ENCODE data around the gene CFAP46. TPM values are rescaled to one million over a fixed set of nuclear protein-coding genes. Genes with fewer than 3 reads are reported as not detected.

The CFAP46 gene
- total RNA-seq, 4 donors from 2014 or later = not detected

DNA sequence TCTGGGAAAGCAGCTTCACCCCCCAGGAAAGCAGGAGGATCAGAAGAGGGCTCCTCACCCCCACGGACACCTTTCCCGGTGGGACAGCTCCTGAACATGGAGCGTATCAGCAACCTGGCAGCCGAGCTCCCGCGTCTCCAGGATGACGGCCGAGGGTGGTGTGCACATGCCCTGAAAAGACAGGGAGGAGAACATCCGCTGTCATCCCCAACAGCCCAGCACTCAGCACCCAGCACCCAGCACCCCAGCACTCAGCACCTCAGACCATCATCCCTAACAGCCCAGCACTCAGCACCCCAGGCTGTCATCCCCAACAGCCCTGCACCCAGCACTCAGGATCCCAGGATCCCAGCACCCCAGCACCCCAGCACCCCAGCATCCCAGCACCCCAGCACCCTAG is 3.9 kb upstream of the CFAP46 start:
- Histone ChIP-seq H3K27me3 (peaks cover 0 to 13% of the 10 kb centered on the region in 2 donors), H3K4me1 (peaks cover 0 to 12% (median 4%) of the 10 kb centered on the region in 4 donors)
- TF ChIP-seq, protein P1, sequence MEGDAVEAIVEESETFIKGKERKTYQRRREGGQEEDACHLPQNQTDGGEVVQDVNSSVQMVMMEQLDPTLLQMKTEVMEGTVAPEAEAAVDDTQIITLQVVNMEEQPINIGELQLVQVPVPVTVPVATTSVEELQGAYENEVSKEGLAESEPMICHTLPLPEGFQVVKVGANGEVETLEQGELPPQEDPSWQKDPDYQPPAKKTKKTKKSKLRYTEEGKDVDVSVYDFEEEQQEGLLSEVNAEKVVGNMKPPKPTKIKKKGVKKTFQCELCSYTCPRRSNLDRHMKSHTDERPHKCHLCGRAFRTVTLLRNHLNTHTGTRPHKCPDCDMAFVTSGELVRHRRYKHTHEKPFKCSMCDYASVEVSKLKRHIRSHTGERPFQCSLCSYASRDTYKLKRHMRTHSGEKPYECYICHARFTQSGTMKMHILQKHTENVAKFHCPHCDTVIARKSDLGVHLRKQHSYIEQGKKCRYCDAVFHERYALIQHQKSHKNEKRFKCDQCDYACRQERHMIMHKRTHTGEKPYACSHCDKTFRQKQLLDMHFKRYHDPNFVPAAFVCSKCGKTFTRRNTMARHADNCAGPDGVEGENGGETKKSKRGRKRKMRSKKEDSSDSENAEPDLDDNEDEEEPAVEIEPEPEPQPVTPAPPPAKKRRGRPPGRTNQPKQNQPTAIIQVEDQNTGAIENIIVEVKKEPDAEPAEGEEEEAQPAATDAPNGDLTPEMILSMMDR (IDR thresholded peaks at IDR 0.05) = no peak
- TF ChIP-seq POLR2A (IDR thresholded peaks at IDR 0.05) = no peak

GRCh38 chr10:132945894-132946255 is 3.5 kb upstream of the CFAP46 start:
- Histone ChIP-seq H3K27me3 (peaks cover 0 to 13% of the 10 kb centered on the region in 2 donors), H3K9me3 (no peaks in the 10 kb centered on the region), H3K4me1 (peaks cover 0 to 12% (median 4%) of the 10 kb centered on the region in 4 donors), H3K4me3 (no peak overlapping the region), H3K36me3 (no peaks in the 10 kb centered on the region), H3K27ac (no peak overlapping the region)
- no peak for TF ChIP-seq POLR2A (IDR thresholded peaks at IDR 0.05)
- TF ChIP-seq, protein P1 (IDR thresholded peaks at IDR 0.05) = no peak
- no peak for DNase-seq

More for the DNA sequence above, 3.9 kb upstream of the CFAP46 start:
- no peak overlapping the region for H3K4me3 ChIP-seq
- H3K36me3 ChIP-seq = no peaks in the 10 kb centered on the region
- no peak overlapping the region for H3K27ac ChIP-seq
- peak in 1 of 3 donors; percentile 24 for DNase-seq
- H3K9me3 ChIP-seq = no peaks in the 10 kb centered on the region

GRCh38 chr10:132945125-132945893 is 2.9 kb upstream of the CFAP46 start:
- DNase-seq = peak in 1 of 3 donors; percentile 40
- Histone ChIP-seq H3K36me3 (no peaks in the 10 kb centered on the region), H3K4me1 (peaks cover 0 to 12% (median 4%) of the 10 kb centered on the region in 4 donors), H3K9me3 (no peaks in the 10 kb centered on the region), H3K4me3 (no peak overlapping the region), H3K27me3 (peaks cover 0 to 13% of the 10 kb centered on the region in 2 donors), H3K27ac (no peak overlapping the region)
- TF ChIP-seq, protein P1 (IDR thresholded peaks at IDR 0.05) = no peak
- no peak for TF ChIP-seq POLR2A (IDR thresholded peaks at IDR 0.05)

- Histone ChIP-seq H3K4me1 (peaks cover 0 to 12% (median 4%) of the 10 kb centered on the region in 4 donors), H3K9me3 (no peaks in the 10 kb centered on the region), H3K36me3 (no peaks in the 10 kb centered on the region), H3K4me3 (no peak overlapping the region), H3K27ac (no peak overlapping the region), H3K27me3 (peaks cover 0 to 13% of the 10 kb centered on the region in 2 donors)
- TF ChIP-seq, protein P1 (IDR thresholded peaks at IDR 0.05) = no peak
- no peak for TF ChIP-seq POLR2A (IDR thresholded peaks at IDR 0.05)
- DNase-seq = peak in 1 of 3 donors; percentile 6
Observed at GRCh38 chr10:132944510-132944909, 2.1 kb upstream of the CFAP46 start.

GRCh38 chr10:132943791-132944404 is 1.5 kb upstream of the CFAP46 start:
- Histone ChIP-seq H3K9me3 (no peaks in the 10 kb centered on the region), H3K36me3 (no peaks in the 10 kb centered on the region), H3K4me3 (no peak overlapping the region), H3K4me1 (peaks cover 0 to 12% (median 4%) of the 10 kb centered on the region in 4 donors), H3K27me3 (peaks cover 0 to 13% of the 10 kb centered on the region in 2 donors), H3K27ac (no peak overlapping the region)
- no peak for TF ChIP-seq POLR2A (IDR thresholded peaks at IDR 0.05)
- TF ChIP-seq, protein P1 (IDR thresholded peaks at IDR 0.05) = no peak
- DNase-seq = no peak

Data from Peyer's patch (tissue), 4 donors.